H9 (cell line): ENCODE data around the gene PRKAG2. TPM values are rescaled to one million over a fixed set of nuclear protein-coding genes. Genes with fewer than 3 reads are reported as not detected.

Source experiments
- DNase-seq: peaks from one replicate; pipeline ENCODE4 v3.0.0-alpha.2; 2017
- H2AFZ ChIP-seq: one replicate; pipeline ENCODE4 v1.6.1; 2013; ENCODE audit warnings: mild to moderate bottlenecking, low read length, control low read depth, moderate library complexity
- H2AK5ac ChIP-seq: 2 replicates; pipeline ENCODE4 v1.6.1; 2013; ENCODE audit warnings: low read length, control low read depth, mixed read lengths; ENCODE audit not compliant: insufficient read length
- H2BK120ac ChIP-seq: one replicate; pipeline ENCODE4 v1.6.1; 2013; ENCODE audit warnings: low read depth, mild to moderate bottlenecking, low read length, control low read depth, inconsistent platforms; ENCODE audit not compliant: poor library complexity, severe bottlenecking
- H2BK12ac ChIP-seq: 2 replicates; pipeline ENCODE4 v1.6.1; 2013; ENCODE audit warnings: low read length, control low read depth, mixed read lengths, low read depth; ENCODE audit not compliant: insufficient read length
- H2BK15ac ChIP-seq: 2 replicates; pipeline ENCODE4 v1.6.1; 2013; ENCODE audit warnings: low read depth, low read length, control low read depth
- H2BK20ac ChIP-seq: one replicate; pipeline ENCODE4 v1.6.1; 2013; ENCODE audit warnings: low read depth, mild to moderate bottlenecking, low read length, control low read depth, inconsistent platforms; ENCODE audit not compliant: poor library complexity, severe bottlenecking
- H2BK5ac ChIP-seq: 2 replicates; pipeline ENCODE4 v1.6.1; 2013; ENCODE audit warnings: low read length, control low read depth, mixed read lengths; ENCODE audit not compliant: insufficient read length
- H3K14ac ChIP-seq: 2 replicates; pipeline ENCODE4 v1.6.1; 2013; ENCODE audit warnings: low read length, control low read depth; ENCODE audit not compliant: insufficient read depth
- H3K18ac ChIP-seq: 2 replicates; pipeline ENCODE4 v1.6.1; 2013; ENCODE audit warnings: low read depth, mild to moderate bottlenecking, mixed read lengths, low read length, control low read depth; ENCODE audit not compliant: insufficient read length
- H3K23ac ChIP-seq: 2 replicates; pipeline ENCODE4 v1.6.1; 2013; ENCODE audit warnings: low read length, control low read depth, mixed read lengths, low read depth; ENCODE audit not compliant: insufficient read length
- H3K23me2 ChIP-seq: 2 replicates; pipeline ENCODE4 v1.6.1; 2013; ENCODE audit warnings: low read depth, mild to moderate bottlenecking, mixed read lengths, low read length, control low read depth; ENCODE audit not compliant: insufficient read length, poor library complexity, severe bottlenecking
- H3K27ac ChIP-seq: 2 replicates; pipeline ENCODE4 v1.5.1; 2013; ENCODE audit warnings: low read length, control low read depth, mixed read lengths, low read depth; ENCODE audit not compliant: insufficient read length
- H3K27me3 ChIP-seq: 2 replicates; pipeline ENCODE4 v1.6.1; 2013; ENCODE audit warnings: low read length, control low read depth, inconsistent platforms; ENCODE audit not compliant: insufficient read depth
- H3K4ac ChIP-seq: 2 replicates; pipeline ENCODE4 v1.6.1; 2013; ENCODE audit warnings: low read depth, mild to moderate bottlenecking, control low read depth, inconsistent platforms, low read length, moderate library complexity
- H3K4me1 ChIP-seq: 2 replicates; pipeline ENCODE4 v1.6.1; 2013; ENCODE audit warnings: low read length, control low read depth, inconsistent platforms; ENCODE audit not compliant: insufficient read depth
- H3K4me2 ChIP-seq: 2 replicates; pipeline ENCODE4 v1.6.1; 2013; ENCODE audit warnings: low read length, control low read depth, mixed read lengths; ENCODE audit not compliant: insufficient read length, insufficient read depth
- H3K56ac ChIP-seq: 2 replicates; pipeline ENCODE4 v1.6.1; 2013; ENCODE audit warnings: low read depth, mild to moderate bottlenecking, mixed read lengths, low read length, control low read depth; ENCODE audit not compliant: insufficient read length
- H3K79me1 ChIP-seq: 2 replicates; pipeline ENCODE4 v1.6.1; 2013; ENCODE audit warnings: low read depth, mild to moderate bottlenecking, moderate library complexity, low read length, control low read depth, inconsistent platforms; ENCODE audit not compliant: insufficient read depth, poor library complexity, severe bottlenecking
- H3K79me2 ChIP-seq: 2 replicates; pipeline ENCODE4 v1.6.1; 2013; ENCODE audit warnings: low read length, control low read depth, inconsistent platforms; ENCODE audit not compliant: insufficient read depth
- H3K9ac ChIP-seq: 2 replicates; pipeline ENCODE4 v1.6.1; 2013; ENCODE audit warnings: low read length, control low read depth, mixed read lengths; ENCODE audit not compliant: insufficient read length; ENCODE audit errors: extremely low read depth
- H3K9me3 ChIP-seq: one replicate; pipeline ENCODE4 v1.6.1; 2013; ENCODE audit warnings: low read depth, low read length, inconsistent platforms; ENCODE audit not compliant: control insufficient read depth
- H3T11ph ChIP-seq: one replicate; pipeline ENCODE4 v1.6.1; 2013; ENCODE audit warnings: mild to moderate bottlenecking, low read length, control low read depth, inconsistent platforms
- H4K20me1 ChIP-seq: one replicate; pipeline ENCODE4 v1.6.1; 2013; ENCODE audit not compliant: control insufficient read depth, insufficient read length, insufficient read depth
- H4K5ac ChIP-seq: 2 replicates; pipeline ENCODE4 v1.6.1; 2013; ENCODE audit warnings: low read depth, mild to moderate bottlenecking, mixed read lengths, low read length, control low read depth; ENCODE audit not compliant: insufficient read length
- H4K8ac ChIP-seq: replicated peaks from 2 replicates; pipeline ENCODE4 v1.6.1; 2013; ENCODE audit warnings: low read length, control low read depth, mixed read lengths, low read depth; ENCODE audit not compliant: insufficient read length
- H4K91ac ChIP-seq: 2 replicates; pipeline ENCODE4 v1.6.1; 2013; ENCODE audit warnings: low read depth, mild to moderate bottlenecking, moderate library complexity, mixed read lengths, low read length, control low read depth; ENCODE audit not compliant: insufficient read length
- H3K27ac Mint-ChIP-seq, 3 experiments: 2 replicates in 2 of 3; 3 replicates in 1 of 3; pipeline ENCODE4 v1.8.0; 2020 to 2021; ENCODE audit warnings: mixed read lengths in 3 of 3, mild to moderate bottlenecking in 1 of 3, moderate library complexity in 1 of 3
- H3K27me3 Mint-ChIP-seq: 2 replicates; pipeline ENCODE4 v1.8.0; 2021; ENCODE audit warnings: low read depth, mild to moderate bottlenecking, moderate library complexity, mixed read lengths
- H3K36me3 Mint-ChIP-seq, 3 experiments: 2 replicates in 2 of 3; 3 replicates in 1 of 3; pipeline ENCODE4 v1.8.0; 2020 to 2021; ENCODE audit warnings: low read depth in 3 of 3, mixed read lengths in 3 of 3; ENCODE audit not compliant: insufficient read depth in 1 of 3
- H3K4me1 Mint-ChIP-seq, 2 experiments: 2 replicates each; pipeline ENCODE4 v1.8.0; 2020; ENCODE audit warnings: mixed read lengths in 2 of 2
- H3K4me3 Mint-ChIP-seq, 2 experiments: 2 replicates in 1 of 2; 3 replicates in 1 of 2; pipeline ENCODE4 v1.8.0; 2020 to 2021; ENCODE audit warnings: mild to moderate bottlenecking in 2 of 2, mixed read lengths in 2 of 2, moderate library complexity in 1 of 2
- H3K9me3 Mint-ChIP-seq, 2 experiments: 2 replicates in 1 of 2; 3 replicates in 1 of 2; pipeline ENCODE4 v1.8.0; 2020; ENCODE audit warnings: mild to moderate bottlenecking in 2 of 2, mixed read lengths in 2 of 2, moderate library complexity in 1 of 2
- CTCF ChIP-seq: fragments of 200-600 bp; sonication (generic); conservative IDR thresholded peaks from 3 replicates; pipeline ENCODE4 v1.8.0; 2021; ENCODE audit warnings: antibody characterized with exemption, mild to moderate bottlenecking
- WGBS: extraction: QIAGEN DNeasy Blood & Tissue Kit; methylation state at CpG from one replicate; pipeline ENCODE4 v1.1.7; 2013; ENCODE audit warnings: missing lambda C conversion rate, low lambda C conversion rate, mixed read lengths; ENCODE audit not compliant: insufficient read length; ENCODE audit errors: extremely low coverage; 5-methylcytosine and 5-hydroxymethylcytosine counted together
- total RNA-seq: library from RNA; stranded (reverse); gene quantifications from 2 replicates; pipeline ENCODE4 v1.2.1, GENCODE V29; 2021

The PRKAG2 gene
- total RNA-seq, 1 experiment from 2014 or later: 11.8 TPM

- no CpG with 5 or more reads among the region's 13 CpGs for WGBS
Measured at GRCh38 chr7:151869455-151869854, 7.5 kb downstream of the PRKAG2 start.

More at GRCh38 chr7:151869455-151869854, 7.5 kb downstream of the PRKAG2 start:
- peaks cover 2% of the 10 kb centered on the region; the same call in 1 of the 2 replicates for H3K4me1 ChIP-seq
- DNase-seq: no peak
- no peaks in the 10 kb centered on the region for H3K36me3 Mint-ChIP-seq
- H3K9me3 Mint-ChIP-seq: no peaks in the 10 kb centered on the region
- H2BK12ac ChIP-seq: no peak overlapping the region
- H3K79me1 ChIP-seq: no peaks in the 10 kb centered on the region
- H3K23me2 ChIP-seq: no peaks in the 10 kb centered on the region
- peaks cover 18 to 24% of the 10 kb centered on the region in 2 experiments for H3K4me1 Mint-ChIP-seq
- TF ChIP-seq CTCF: no peak
- H2BK120ac ChIP-seq: no peak overlapping the region
- no peaks in the 10 kb centered on the region for H3K79me2 ChIP-seq
- no peak overlapping the region for H2BK15ac ChIP-seq
- H3T11ph ChIP-seq: no peak overlapping the region
- H3K56ac ChIP-seq: no peak overlapping the region
- H3K27ac ChIP-seq: no peak overlapping the region
- H2AK5ac ChIP-seq: no peak overlapping the region
- H4K8ac ChIP-seq: no peak overlapping the region
- H3K9me3 ChIP-seq: no peaks in the 10 kb centered on the region
- H3K9ac ChIP-seq: no peak overlapping the region
- no peak overlapping the region for H3K23ac ChIP-seq
- no peak overlapping the region for H3K18ac ChIP-seq
- no peak overlapping the region; the same call in 1 of the 2 replicates for H3K14ac ChIP-seq
- H2BK20ac ChIP-seq: no peak overlapping the region
- no peak overlapping the region for H3K4ac ChIP-seq
- no peak overlapping the region for H3K4me3 Mint-ChIP-seq
- no peak overlapping the region; a peak in 1 of 7 replicates for H3K27ac Mint-ChIP-seq
- H3K27me3 Mint-ChIP-seq: peaks cover 28% of the 10 kb centered on the region
- H3K27me3 ChIP-seq: no peaks in the 10 kb centered on the region
- no peak overlapping the region for H4K91ac ChIP-seq
- H4K20me1 ChIP-seq: no peaks in the 10 kb centered on the region
- no peak overlapping the region for H4K5ac ChIP-seq
- H2AFZ ChIP-seq: no peak overlapping the region
- no peak overlapping the region for H3K4me2 ChIP-seq
- H2BK5ac ChIP-seq: no peak overlapping the region
